Measurements from ENCODE around the gene ATN1.

DNA sequence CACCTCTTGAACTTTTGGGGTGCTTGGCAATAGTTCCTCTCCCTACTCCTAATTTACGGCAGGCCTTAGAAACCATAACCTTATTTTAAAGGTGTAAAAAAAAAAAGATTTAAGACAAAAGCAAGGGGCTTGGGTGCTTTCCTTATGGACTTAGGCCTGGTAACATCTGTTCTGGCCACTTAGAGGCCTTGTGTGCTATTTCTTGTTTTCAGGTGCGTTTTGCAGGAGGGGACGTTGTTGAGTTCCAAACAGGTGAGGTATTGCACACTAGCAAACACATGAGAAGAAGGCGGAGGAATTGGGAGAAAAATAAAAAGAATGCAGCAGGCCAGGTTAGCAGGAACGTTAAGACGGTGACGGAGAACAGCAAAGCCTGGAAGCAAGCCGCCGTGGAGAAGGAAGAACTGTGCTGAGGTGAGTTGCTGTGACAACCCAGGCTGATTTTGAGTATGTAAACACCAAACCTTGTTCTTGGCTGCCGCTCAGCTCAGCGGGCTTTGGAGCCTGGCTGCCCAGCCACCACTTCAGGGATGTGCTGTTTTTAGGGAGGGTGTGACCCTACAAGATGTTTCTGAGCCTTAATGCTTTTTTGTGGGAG lies 60.3 kb downstream of the ATN1 start:
- TF ChIP-seq, protein P1, sequence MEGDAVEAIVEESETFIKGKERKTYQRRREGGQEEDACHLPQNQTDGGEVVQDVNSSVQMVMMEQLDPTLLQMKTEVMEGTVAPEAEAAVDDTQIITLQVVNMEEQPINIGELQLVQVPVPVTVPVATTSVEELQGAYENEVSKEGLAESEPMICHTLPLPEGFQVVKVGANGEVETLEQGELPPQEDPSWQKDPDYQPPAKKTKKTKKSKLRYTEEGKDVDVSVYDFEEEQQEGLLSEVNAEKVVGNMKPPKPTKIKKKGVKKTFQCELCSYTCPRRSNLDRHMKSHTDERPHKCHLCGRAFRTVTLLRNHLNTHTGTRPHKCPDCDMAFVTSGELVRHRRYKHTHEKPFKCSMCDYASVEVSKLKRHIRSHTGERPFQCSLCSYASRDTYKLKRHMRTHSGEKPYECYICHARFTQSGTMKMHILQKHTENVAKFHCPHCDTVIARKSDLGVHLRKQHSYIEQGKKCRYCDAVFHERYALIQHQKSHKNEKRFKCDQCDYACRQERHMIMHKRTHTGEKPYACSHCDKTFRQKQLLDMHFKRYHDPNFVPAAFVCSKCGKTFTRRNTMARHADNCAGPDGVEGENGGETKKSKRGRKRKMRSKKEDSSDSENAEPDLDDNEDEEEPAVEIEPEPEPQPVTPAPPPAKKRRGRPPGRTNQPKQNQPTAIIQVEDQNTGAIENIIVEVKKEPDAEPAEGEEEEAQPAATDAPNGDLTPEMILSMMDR (IDR thresholded peaks at IDR 0.05 in 4 of 5, conservative IDR thresholded peaks at IDR 0.05 in 1 of 5): no peak
- no peak for TF ChIP-seq POLR2A (IDR thresholded peaks at IDR 0.05)
